Endothelial cell of umbilical vein (primary cell): Measurements from ENCODE around the gene CLEC16A.

Source experiments
- EZH2 ChIP-seq: IDR thresholded peaks from 2 replicates; pipeline ENCODE4 v1.6.1; 2012; ENCODE audit warnings: borderline replicate concordance, low read depth, mild to moderate bottlenecking, moderate library complexity, low read length, inconsistent platforms; ENCODE audit not compliant: severe bottlenecking
- FOS ChIP-seq: IDR thresholded peaks from 2 replicates; pipeline ENCODE4 v1.6.1; 2011; ENCODE audit warnings: mild to moderate bottlenecking, low read length, moderate library complexity, borderline replicate concordance; ENCODE audit not compliant: insufficient read depth
- GATA2 ChIP-seq: IDR thresholded peaks from 2 replicates; pipeline ENCODE4 v1.7.0; 2011; ENCODE audit warnings: low read depth, mild to moderate bottlenecking, moderate library complexity, mixed read lengths, low read length; ENCODE audit not compliant: insufficient read length, insufficient read depth
- JUN ChIP-seq: IDR thresholded peaks from 2 replicates; pipeline ENCODE4 v1.6.1; 2011; ENCODE audit warnings: borderline replicate concordance, low read depth; ENCODE audit not compliant: insufficient read length, insufficient read depth
- MYC ChIP-seq: IDR thresholded peaks from one replicate; pipeline ENCODE4 v1.6.1; 2011; ENCODE audit warnings: mild to moderate bottlenecking, low read depth, low read length
- POLR2A ChIP-seq: IDR thresholded peaks from 2 replicates; pipeline ENCODE4 v1.6.1; 2012; ENCODE audit warnings: low read depth, mild to moderate bottlenecking, control low read depth, low read length
- POLR2AphosphoS5 ChIP-seq: IDR thresholded peaks from 2 replicates; pipeline ENCODE4 v1.6.1; 2012; ENCODE audit warnings: low read depth, mild to moderate bottlenecking, control low read depth, low read length, moderate library complexity; ENCODE audit not compliant: insufficient read depth
- TF ChIP-seq, protein P1 (sequence below), 2 donors: IDR thresholded peaks; 1 replicate in 1 of 2; 2 replicates in 1 of 2; pipeline ENCODE4 v1.5.1; 2011; ENCODE audit warnings: low read length in 2 of 2, mild to moderate bottlenecking in 2 of 2, moderate library complexity in 2 of 2, control low read depth in 1 of 2, inconsistent platforms in 1 of 2, low read depth in 1 of 2; ENCODE audit not compliant: insufficient read depth in 1 of 2; ENCODE audit errors: extremely low read depth in 1 of 2
- TF ChIP-seq, protein P2 (sequence below): IDR thresholded peaks from 2 replicates; pipeline ENCODE4 v1.6.1; 2011; ENCODE audit not compliant: insufficient read depth, insufficient read length

- TF ChIP-seq EZH2 (no peak), POLR2A (no peak), FOS (no peak), MYC (no peak), JUN (no peak), GATA2 (no peak), POLR2AphosphoS5 (no peak)
- TF ChIP-seq, protein P1, sequence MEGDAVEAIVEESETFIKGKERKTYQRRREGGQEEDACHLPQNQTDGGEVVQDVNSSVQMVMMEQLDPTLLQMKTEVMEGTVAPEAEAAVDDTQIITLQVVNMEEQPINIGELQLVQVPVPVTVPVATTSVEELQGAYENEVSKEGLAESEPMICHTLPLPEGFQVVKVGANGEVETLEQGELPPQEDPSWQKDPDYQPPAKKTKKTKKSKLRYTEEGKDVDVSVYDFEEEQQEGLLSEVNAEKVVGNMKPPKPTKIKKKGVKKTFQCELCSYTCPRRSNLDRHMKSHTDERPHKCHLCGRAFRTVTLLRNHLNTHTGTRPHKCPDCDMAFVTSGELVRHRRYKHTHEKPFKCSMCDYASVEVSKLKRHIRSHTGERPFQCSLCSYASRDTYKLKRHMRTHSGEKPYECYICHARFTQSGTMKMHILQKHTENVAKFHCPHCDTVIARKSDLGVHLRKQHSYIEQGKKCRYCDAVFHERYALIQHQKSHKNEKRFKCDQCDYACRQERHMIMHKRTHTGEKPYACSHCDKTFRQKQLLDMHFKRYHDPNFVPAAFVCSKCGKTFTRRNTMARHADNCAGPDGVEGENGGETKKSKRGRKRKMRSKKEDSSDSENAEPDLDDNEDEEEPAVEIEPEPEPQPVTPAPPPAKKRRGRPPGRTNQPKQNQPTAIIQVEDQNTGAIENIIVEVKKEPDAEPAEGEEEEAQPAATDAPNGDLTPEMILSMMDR (IDR thresholded peaks at IDR 0.05; ENCODE audit: extremely low read depth in 1 of 2, insufficient read depth in 1 of 2, low read depth in 1 of 2, low read length in 2 of 2), result no peak
- TF ChIP-seq, protein P2, sequence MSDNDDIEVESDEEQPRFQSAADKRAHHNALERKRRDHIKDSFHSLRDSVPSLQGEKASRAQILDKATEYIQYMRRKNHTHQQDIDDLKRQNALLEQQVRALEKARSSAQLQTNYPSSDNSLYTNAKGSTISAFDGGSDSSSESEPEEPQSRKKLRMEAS, result no peak
Measured at GRCh38 chr16:11229432-11229831, 285.1 kb downstream of the CLEC16A start.
